PFSK-1 (cell line): ENCODE results near the gene TRERF1.

Experiments used
- FOXP2 ChIP-seq: optimal IDR thresholded peaks from 2 replicates; pipeline ENCODE3; 2011; ENCODE audit warnings: borderline replicate concordance, control low read depth, inconsistent platforms; ENCODE audit not compliant: insufficient read depth; ENCODE audit errors: extremely low read length, extremely low read depth
- POLR2AphosphoS5 ChIP-seq: IDR thresholded peaks from 2 replicates; pipeline ENCODE4 v1.6.1; 2012; ENCODE audit warnings: low read depth, mild to moderate bottlenecking, control low read depth, low read length, moderate library complexity
- SIN3A ChIP-seq: IDR thresholded peaks from 2 replicates; pipeline ENCODE4 v1.6.1; 2012; ENCODE audit warnings: mild to moderate bottlenecking, low read length, moderate library complexity, borderline replicate concordance; ENCODE audit not compliant: insufficient read depth
- TAF1 ChIP-seq: IDR thresholded peaks from 2 replicates; pipeline ENCODE4 v1.6.1; 2012; ENCODE audit warnings: low read length, control low read depth, borderline replicate concordance; ENCODE audit not compliant: insufficient read depth
- TF ChIP-seq, protein P1 (sequence below), 2 experiments: IDR thresholded peaks; 2 replicates each; pipeline versions ENCODE4 v1.6.1 to v1.8.0; 2011 to 2012; ENCODE audit warnings: low read depth in 2 of 2, low read length in 2 of 2, control low read depth in 1 of 2, inconsistent platforms in 1 of 2, mild to moderate bottlenecking in 1 of 2, moderate library complexity in 1 of 2; ENCODE audit not compliant: insufficient read depth in 1 of 2

TRERF1 gene

GRCh38 chr6:42239736-42240375 is 211.9 kb downstream of the TRERF1 start:
- TF ChIP-seq, protein P1, sequence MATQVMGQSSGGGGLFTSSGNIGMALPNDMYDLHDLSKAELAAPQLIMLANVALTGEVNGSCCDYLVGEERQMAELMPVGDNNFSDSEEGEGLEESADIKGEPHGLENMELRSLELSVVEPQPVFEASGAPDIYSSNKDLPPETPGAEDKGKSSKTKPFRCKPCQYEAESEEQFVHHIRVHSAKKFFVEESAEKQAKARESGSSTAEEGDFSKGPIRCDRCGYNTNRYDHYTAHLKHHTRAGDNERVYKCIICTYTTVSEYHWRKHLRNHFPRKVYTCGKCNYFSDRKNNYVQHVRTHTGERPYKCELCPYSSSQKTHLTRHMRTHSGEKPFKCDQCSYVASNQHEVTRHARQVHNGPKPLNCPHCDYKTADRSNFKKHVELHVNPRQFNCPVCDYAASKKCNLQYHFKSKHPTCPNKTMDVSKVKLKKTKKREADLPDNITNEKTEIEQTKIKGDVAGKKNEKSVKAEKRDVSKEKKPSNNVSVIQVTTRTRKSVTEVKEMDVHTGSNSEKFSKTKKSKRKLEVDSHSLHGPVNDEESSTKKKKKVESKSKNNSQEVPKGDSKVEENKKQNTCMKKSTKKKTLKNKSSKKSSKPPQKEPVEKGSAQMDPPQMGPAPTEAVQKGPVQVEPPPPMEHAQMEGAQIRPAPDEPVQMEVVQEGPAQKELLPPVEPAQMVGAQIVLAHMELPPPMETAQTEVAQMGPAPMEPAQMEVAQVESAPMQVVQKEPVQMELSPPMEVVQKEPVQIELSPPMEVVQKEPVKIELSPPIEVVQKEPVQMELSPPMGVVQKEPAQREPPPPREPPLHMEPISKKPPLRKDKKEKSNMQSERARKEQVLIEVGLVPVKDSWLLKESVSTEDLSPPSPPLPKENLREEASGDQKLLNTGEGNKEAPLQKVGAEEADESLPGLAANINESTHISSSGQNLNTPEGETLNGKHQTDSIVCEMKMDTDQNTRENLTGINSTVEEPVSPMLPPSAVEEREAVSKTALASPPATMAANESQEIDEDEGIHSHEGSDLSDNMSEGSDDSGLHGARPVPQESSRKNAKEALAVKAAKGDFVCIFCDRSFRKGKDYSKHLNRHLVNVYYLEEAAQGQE (IDR thresholded peaks at IDR 0.05; ENCODE audit: insufficient read depth in 1 of 2, low read depth in 2 of 2, low read length in 2 of 2), result no peak
- TF ChIP-seq FOXP2, result no peak
- TF ChIP-seq TAF1, result no peak
- TF ChIP-seq SIN3A, result no peak
- TF ChIP-seq POLR2AphosphoS5, result no peak

DNA sequence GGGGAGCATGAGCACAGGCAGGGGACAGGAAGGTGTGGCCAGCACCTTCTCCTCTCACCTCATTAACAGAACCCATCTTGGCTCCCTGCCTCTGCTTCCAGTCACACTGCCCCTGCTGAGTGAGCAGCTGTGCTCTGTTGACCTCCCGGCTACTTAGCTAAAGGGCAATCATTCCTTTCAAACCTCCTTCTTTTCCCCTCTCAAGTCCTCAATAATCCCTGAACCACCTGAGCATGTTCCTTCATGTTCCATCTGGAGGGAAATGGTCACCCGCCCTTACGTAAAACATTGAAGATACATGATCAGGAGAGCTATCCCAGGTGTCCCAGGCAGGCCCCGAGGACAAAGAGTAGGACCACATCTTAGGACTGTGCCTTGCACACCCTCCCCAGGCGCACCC is 212.4 kb downstream of the TRERF1 start:
- TF ChIP-seq TAF1 (no peak), SIN3A (no peak), POLR2AphosphoS5 (no peak)
- TF ChIP-seq, protein P1 (IDR thresholded peaks at IDR 0.05; ENCODE audit: insufficient read depth in 1 of 2, low read depth in 2 of 2, low read length in 2 of 2), result no peak

DNA sequence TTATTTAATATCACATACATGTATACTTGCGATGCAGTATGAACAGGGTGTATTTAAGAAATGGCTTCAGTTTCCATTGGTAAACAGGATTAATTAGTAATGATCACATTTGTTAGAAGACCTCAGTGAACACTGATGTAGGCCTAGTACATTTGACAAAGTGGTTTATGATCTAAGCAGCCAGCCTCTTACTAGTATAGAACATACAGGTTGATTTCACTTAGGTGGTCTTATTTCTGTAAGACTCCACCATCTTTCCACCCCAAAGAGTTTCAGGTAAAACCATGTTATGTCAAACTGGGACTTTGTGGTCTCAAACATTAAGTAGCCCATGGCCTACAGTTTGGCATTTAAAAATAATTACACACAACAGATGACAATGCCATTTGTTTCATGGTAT is 213.9 kb downstream of the TRERF1 start:
- TF ChIP-seq TAF1 (no peak), FOXP2 (no peak), POLR2AphosphoS5 (no peak), SIN3A (no peak)
- TF ChIP-seq, protein P1 (IDR thresholded peaks at IDR 0.05; ENCODE audit: insufficient read depth in 1 of 2, low read depth in 2 of 2, low read length in 2 of 2), result no peak

DNA sequence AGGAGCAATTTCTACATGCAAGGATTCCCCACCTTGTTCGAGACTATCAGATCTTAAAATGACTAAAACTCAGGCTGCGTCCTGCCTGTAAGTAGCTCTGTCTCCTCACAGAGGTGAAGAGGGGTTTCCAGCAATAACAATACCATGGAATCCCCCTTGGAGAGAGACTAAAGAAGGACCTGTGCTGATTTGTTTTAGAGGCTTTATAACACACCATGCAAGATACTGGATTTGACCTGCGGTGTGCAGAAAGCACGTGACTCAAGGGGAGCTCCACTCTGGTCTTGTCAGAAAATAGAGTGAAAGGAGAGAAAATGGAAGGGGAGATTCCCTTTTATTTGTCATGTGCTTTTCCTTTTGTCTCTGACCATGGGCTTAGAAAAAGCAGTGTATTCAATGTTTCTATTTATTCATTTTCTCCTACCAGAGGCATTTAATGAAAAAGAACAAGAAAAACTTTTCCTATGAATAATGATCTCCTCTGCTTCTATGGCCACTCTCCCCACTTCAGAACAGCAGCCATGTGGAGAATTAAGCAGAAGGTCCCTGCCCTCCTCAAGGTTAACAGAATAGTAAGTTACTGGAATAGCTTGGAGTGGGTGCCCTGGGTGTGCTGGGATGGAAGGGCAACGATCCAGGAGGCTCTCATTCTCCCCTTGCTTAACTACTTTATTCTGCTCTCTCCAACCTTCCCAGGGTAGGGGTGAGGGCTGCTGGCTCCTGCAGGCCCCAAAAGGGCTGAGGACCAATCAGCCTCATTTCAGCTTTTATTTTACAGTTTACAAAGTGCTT is 214.8 kb downstream of the TRERF1 start:
- no peak for TF ChIP-seq TAF1
- no peak for TF ChIP-seq POLR2AphosphoS5
- TF ChIP-seq FOXP2, result no peak
- TF ChIP-seq, protein P1 (IDR thresholded peaks at IDR 0.05; ENCODE audit: insufficient read depth in 1 of 2, low read depth in 2 of 2, low read length in 2 of 2), result no peak
- no peak for TF ChIP-seq SIN3A
